GM18526 (cell line): ENCODE measurements around the gene DNMT3A.

Experiments
- POLR2A ChIP-seq: IDR thresholded peaks from 3 replicates; pipeline ENCODE4 v1.6.1; 2011; ENCODE audit not compliant: insufficient read length; ENCODE audit errors: extremely low read depth

DNMT3A gene

GRCh38 chr2:25204190-25204838 lies 137.4 kb downstream of the DNMT3A start:
- TF ChIP-seq POLR2A, result no peak

GRCh38 chr2:25202275-25202674 lies 139.4 kb downstream of the DNMT3A start:
- no peak for TF ChIP-seq POLR2A

GRCh38 chr2:25201794-25202193 lies 139.9 kb downstream of the DNMT3A start:
- no peak for TF ChIP-seq POLR2A

GRCh38 chr2:25201265-25201664 lies 140.5 kb downstream of the DNMT3A start:
- TF ChIP-seq POLR2A, result no peak

- TF ChIP-seq POLR2A, result no peak
These were observed 143.1 kb downstream of the DNMT3A start for GRCh38 chr2:25198576-25198975.

- TF ChIP-seq POLR2A, result no peak
These were observed 143.6 kb downstream of the DNMT3A start for GRCh38 chr2:25198209-25198525.

- TF ChIP-seq POLR2A, result no peak
These were observed 144.2 kb downstream of the DNMT3A start for GRCh38 chr2:25197336-25198208.

GRCh38 chr2:25194576-25195122 lies 147.1 kb downstream of the DNMT3A start:
- no peak for TF ChIP-seq POLR2A

- no peak for TF ChIP-seq POLR2A
These were observed 151.2 kb downstream of the DNMT3A start for GRCh38 chr2:25190536-25190935.

- no peak for TF ChIP-seq POLR2A
These were observed 153.3 kb downstream of the DNMT3A start for GRCh38 chr2:25188405-25188804.

- TF ChIP-seq POLR2A, result no peak
These were observed 153.9 kb downstream of the DNMT3A start for GRCh38 chr2:25187729-25188350.

GRCh38 chr2:25184254-25184653 lies 157.5 kb downstream of the DNMT3A start:
- TF ChIP-seq POLR2A, result no peak

GRCh38 chr2:25178976-25179375 lies 162.7 kb downstream of the DNMT3A start:
- no peak for TF ChIP-seq POLR2A
